Uterus (tissue), 2 donors: ENCODE data around the gene TACR2.

Experiments
- CTCF ChIP-seq, 4 experiments: fragments of 200-600 bp in 2 of 4; fragments of 450-650 bp in 2 of 4; sonication (generic) in 2 of 4; IDR thresholded peaks; one replicate each; pipeline ENCODE4 v1.5.1; 2016 to 2019; ENCODE audit warnings: antibody characterized with exemption in 4 of 4, mild to moderate bottlenecking in 2 of 4, moderate library complexity in 1 of 4
- POLR2A ChIP-seq, 2 donors: fragments of 450-650 bp; IDR thresholded peaks; one replicate each; pipeline ENCODE4 v1.6.1; 2016; ENCODE audit warnings: antibody characterized with exemption in 2 of 2, mild to moderate bottlenecking in 1 of 2, moderate library complexity in 1 of 2

- no peak for TF ChIP-seq CTCF (IDR thresholded peaks at IDR 0.05)
- TF ChIP-seq POLR2A (IDR thresholded peaks at IDR 0.05), result no peak
Measured at GRCh38 chr10:69435966-69436520, 19.3 kb upstream of the TACR2 start.
